HL-60 (cell line): ENCODE results near the gene KCNH1.

ENCODE experiments used
- DNase-seq, 2 experiments: peaks; one replicate each; pipeline ENCODE4 v3.0.0-alpha.2; 2010 to 2020; ENCODE audit warnings: low read depth in 1 of 2, low spot score in 1 of 2
- H3K27ac ChIP-seq: fragments of 250-450 bp; sonication (Bioruptor Pico); replicated peaks from 2 replicates; pipeline ENCODE4 v1.5.1; 2020; ENCODE audit warnings: mild to moderate bottlenecking, moderate library complexity
- H3K27me3 ChIP-seq: fragments of 250-450 bp; sonication (Bioruptor Pico); 2 replicates; pipeline ENCODE4 v1.5.1; 2021; ENCODE audit warnings: mild to moderate bottlenecking, moderate library complexity; ENCODE audit not compliant: insufficient read depth, poor library complexity, severe bottlenecking
- H3K4me3 ChIP-seq: replicated peaks from 2 replicates; pipeline ENCODE4 v1.5.1; 2011; ENCODE audit warnings: mild to moderate bottlenecking, control low read depth, low read length; ENCODE audit not compliant: insufficient read depth
- GABPA ChIP-seq: IDR thresholded peaks from 2 replicates; pipeline ENCODE4 v1.6.1; 2012; ENCODE audit warnings: low read depth
- POLR2AphosphoS5 ChIP-seq: IDR thresholded peaks from 2 replicates; pipeline ENCODE4 v1.6.1; 2012; ENCODE audit warnings: low read depth
- SPI1 ChIP-seq: IDR thresholded peaks from 2 replicates; pipeline ENCODE4 v1.6.1; 2012; ENCODE audit warnings: low read depth, mild to moderate bottlenecking, borderline replicate concordance
- TF ChIP-seq, protein P1 (sequence below): IDR thresholded peaks from 2 replicates; pipeline ENCODE4 v1.6.1; 2012; ENCODE audit warnings: low read depth; ENCODE audit not compliant: insufficient replicate concordance
- TF ChIP-seq, protein P2 (sequence below): IDR thresholded peaks from one replicate; pipeline ENCODE4 v1.5.1; 2011; ENCODE audit warnings: low read length, control low read depth, inconsistent platforms; ENCODE audit not compliant: insufficient read depth

The KCNH1 gene

DNA sequence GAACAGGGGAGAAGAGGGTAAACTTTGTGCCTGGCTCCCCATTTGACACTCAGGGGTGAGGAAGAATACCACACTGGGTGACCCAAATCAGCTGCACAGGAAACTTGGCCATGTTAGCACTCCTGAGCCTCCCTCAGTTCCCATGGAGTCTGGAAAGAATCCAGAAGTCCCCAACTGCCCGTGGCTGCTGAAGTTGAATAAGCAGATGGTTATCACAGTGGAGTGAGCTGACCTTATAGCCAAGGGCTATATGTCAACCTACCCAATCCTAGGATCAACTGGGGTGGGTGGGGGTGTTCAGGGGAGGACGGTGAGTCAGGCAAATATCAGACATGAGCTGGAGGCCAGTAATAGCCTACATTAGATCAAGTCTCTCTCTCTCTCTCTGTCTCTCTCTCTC lies 20.4 kb downstream of the KCNH1 start:
- DNase-seq = no peak
- Histone ChIP-seq H3K27ac (no peak overlapping the region), H3K27me3 (peaks cover 2% of the 10 kb centered on the region), H3K4me3 (no peak overlapping the region)
- TF ChIP-seq, protein P1, sequence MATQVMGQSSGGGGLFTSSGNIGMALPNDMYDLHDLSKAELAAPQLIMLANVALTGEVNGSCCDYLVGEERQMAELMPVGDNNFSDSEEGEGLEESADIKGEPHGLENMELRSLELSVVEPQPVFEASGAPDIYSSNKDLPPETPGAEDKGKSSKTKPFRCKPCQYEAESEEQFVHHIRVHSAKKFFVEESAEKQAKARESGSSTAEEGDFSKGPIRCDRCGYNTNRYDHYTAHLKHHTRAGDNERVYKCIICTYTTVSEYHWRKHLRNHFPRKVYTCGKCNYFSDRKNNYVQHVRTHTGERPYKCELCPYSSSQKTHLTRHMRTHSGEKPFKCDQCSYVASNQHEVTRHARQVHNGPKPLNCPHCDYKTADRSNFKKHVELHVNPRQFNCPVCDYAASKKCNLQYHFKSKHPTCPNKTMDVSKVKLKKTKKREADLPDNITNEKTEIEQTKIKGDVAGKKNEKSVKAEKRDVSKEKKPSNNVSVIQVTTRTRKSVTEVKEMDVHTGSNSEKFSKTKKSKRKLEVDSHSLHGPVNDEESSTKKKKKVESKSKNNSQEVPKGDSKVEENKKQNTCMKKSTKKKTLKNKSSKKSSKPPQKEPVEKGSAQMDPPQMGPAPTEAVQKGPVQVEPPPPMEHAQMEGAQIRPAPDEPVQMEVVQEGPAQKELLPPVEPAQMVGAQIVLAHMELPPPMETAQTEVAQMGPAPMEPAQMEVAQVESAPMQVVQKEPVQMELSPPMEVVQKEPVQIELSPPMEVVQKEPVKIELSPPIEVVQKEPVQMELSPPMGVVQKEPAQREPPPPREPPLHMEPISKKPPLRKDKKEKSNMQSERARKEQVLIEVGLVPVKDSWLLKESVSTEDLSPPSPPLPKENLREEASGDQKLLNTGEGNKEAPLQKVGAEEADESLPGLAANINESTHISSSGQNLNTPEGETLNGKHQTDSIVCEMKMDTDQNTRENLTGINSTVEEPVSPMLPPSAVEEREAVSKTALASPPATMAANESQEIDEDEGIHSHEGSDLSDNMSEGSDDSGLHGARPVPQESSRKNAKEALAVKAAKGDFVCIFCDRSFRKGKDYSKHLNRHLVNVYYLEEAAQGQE = no peak
- TF ChIP-seq SPI1 = no peak

DNA sequence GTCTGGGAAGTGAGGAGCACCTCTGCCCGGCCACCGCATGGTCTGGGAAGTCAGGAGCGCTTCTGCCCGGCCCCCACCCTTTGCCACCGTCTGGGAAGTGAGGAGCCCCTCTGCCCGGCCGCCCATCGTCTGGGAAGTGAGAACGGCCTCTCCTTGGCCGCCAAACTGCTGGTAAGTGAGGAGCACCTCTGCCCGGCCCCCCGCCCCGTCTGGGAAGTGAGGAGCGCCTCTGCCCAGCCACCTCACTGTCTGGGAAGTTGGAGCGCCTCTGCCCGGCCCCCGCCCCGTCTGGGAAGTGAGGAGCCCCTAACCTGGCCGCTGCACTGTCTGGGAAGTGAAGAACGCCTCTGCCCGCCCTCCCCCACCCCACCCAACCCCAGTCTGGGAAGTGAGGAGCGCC lies 22.6 kb downstream of the KCNH1 start:
- no peak for DNase-seq
- TF ChIP-seq POLR2AphosphoS5 (no peak), SPI1 (no peak), GABPA (no peak)
- TF ChIP-seq, protein P2, sequence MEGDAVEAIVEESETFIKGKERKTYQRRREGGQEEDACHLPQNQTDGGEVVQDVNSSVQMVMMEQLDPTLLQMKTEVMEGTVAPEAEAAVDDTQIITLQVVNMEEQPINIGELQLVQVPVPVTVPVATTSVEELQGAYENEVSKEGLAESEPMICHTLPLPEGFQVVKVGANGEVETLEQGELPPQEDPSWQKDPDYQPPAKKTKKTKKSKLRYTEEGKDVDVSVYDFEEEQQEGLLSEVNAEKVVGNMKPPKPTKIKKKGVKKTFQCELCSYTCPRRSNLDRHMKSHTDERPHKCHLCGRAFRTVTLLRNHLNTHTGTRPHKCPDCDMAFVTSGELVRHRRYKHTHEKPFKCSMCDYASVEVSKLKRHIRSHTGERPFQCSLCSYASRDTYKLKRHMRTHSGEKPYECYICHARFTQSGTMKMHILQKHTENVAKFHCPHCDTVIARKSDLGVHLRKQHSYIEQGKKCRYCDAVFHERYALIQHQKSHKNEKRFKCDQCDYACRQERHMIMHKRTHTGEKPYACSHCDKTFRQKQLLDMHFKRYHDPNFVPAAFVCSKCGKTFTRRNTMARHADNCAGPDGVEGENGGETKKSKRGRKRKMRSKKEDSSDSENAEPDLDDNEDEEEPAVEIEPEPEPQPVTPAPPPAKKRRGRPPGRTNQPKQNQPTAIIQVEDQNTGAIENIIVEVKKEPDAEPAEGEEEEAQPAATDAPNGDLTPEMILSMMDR = no peak
- TF ChIP-seq, protein P1 = no peak
- Histone ChIP-seq H3K27ac (no peak overlapping the region), H3K27me3 (peaks cover 2% of the 10 kb centered on the region), H3K4me3 (no peak overlapping the region)

DNA sequence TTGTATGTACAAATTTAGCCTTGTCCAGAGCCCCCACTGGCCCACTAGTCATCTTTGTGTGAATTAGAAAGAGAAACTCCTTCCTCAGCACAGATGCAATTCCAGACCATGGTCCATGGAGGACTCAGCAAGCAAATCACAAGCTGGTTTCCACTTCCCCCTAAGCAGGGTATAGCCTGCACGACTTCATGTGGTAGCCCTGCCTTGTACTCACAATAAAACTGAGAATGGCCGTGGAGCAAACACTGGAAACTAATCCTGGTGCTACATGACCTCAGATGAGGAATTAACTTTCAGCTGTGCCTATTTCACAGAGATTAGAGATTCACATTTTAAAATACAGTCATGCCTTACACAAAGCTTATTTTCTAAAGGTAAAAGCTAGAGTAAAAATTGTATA lies 32.5 kb downstream of the KCNH1 start:
- Histone ChIP-seq H3K27ac (no peak overlapping the region), H3K27me3 (no peaks in the 10 kb centered on the region)
- TF ChIP-seq GABPA (no peak), POLR2AphosphoS5 (no peak), SPI1 (no peak)
- TF ChIP-seq, protein P1 = no peak
- TF ChIP-seq, protein P2 = no peak

DNA sequence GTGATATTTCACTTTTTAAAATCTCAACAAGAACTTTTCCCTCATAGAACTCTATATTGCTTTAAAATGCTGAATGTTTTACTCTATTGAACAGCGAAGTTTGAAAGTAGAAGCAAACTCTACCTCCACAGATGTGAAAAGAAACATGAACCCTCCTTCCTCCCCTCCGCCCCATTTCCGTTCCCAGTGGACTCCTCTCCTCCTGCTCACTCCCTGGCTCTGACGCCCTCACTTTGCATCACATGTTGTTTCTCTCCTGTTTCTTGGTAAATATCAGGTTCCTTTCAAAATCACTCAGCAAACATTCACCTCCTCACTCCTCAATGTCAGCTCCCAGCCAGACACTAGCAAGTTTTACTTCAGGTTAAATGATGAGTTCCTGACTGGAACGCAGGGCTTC lies 34.6 kb downstream of the KCNH1 start:
- Histone ChIP-seq H3K27me3 (no peaks in the 10 kb centered on the region), H3K4me3 (no peak overlapping the region), H3K27ac (no peak overlapping the region)
- DNase-seq = no peak
- TF ChIP-seq GABPA = no peak
- TF ChIP-seq, protein P2 = no peak
- no peak for TF ChIP-seq SPI1

More for the DNA sequence above, 32.5 kb downstream of the KCNH1 start:
- H3K4me3 ChIP-seq = no peak overlapping the region
- DNase-seq = no peak
